HG02623 (cell line): ENCODE measurements around the gene COX5B.
"Not testable (repeated sequence)": the region's sequence is repeated elsewhere in the genome, so short reads cannot be mapped to it uniquely, and the experiment has no call there.

Source experiments
- ATAC-seq: cut with Tn5 transposase; IDR thresholded peaks from one replicate; pipeline ENCODE4 v1.9.1; 2021; ENCODE audit warnings: moderate library complexity; ENCODE audit not compliant: unreplicated experiment

COX5B gene

GRCh38 chr2:97672606-97673140 lies 26.8 kb downstream of the COX5B start:
- ATAC-seq, result not testable (repeated sequence)

GRCh38 chr2:97673182-97673914 lies 27.5 kb downstream of the COX5B start:
- no peak for ATAC-seq

GRCh38 chr2:97673915-97674283 lies 28.0 kb downstream of the COX5B start:
- ATAC-seq, result no peak

GRCh38 chr2:97675430-97676113 lies 29.7 kb downstream of the COX5B start:
- no peak for ATAC-seq

- ATAC-seq, result no peak
Observed at GRCh38 chr2:97676620-97677019, 30.8 kb downstream of the COX5B start.

- ATAC-seq, result no peak
Observed at GRCh38 chr2:97677480-97677879, 31.6 kb downstream of the COX5B start.

GRCh38 chr2:97678298-97678697 lies 32.4 kb downstream of the COX5B start:
- no peak for ATAC-seq

GRCh38 chr2:97687235-97687634 lies 41.4 kb downstream of the COX5B start:
- ATAC-seq, result not testable (repeated sequence)

- ATAC-seq, result no peak
Observed at GRCh38 chr2:97688062-97688827, 42.4 kb downstream of the COX5B start.

GRCh38 chr2:97691166-97691565 lies 45.3 kb downstream of the COX5B start:
- ATAC-seq, result no peak

GRCh38 chr2:97693476-97693875 lies 47.6 kb downstream of the COX5B start:
- no peak for ATAC-seq

- ATAC-seq, result no peak
Observed at GRCh38 chr2:97695744-97696143, 49.9 kb downstream of the COX5B start.

GRCh38 chr2:97697252-97698235 lies 51.7 kb downstream of the COX5B start:
- ATAC-seq, result no peak
